ENCODE data around the gene SGCE.

The SGCE gene

DNA sequence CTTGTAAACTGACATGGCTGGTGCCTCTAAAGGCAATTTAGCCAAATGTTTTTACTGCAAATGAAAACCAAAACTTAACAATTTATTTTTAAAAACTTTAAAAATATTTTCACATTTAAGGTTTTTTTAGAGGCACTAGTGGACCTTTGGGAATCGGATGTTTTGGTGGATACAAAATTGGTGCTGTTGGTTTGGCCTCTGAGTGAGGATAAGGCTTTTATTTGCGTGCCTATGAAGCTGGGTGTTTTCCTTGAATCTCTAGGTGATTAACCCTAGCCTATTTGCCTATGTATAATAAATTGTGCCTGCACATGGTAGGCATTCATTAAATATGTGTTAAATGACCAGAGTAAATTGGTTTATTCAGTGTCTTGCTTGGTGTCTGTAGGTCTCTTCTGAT is 2.9 kb upstream of the SGCE start:
- no peak for DNase-seq

DNA sequence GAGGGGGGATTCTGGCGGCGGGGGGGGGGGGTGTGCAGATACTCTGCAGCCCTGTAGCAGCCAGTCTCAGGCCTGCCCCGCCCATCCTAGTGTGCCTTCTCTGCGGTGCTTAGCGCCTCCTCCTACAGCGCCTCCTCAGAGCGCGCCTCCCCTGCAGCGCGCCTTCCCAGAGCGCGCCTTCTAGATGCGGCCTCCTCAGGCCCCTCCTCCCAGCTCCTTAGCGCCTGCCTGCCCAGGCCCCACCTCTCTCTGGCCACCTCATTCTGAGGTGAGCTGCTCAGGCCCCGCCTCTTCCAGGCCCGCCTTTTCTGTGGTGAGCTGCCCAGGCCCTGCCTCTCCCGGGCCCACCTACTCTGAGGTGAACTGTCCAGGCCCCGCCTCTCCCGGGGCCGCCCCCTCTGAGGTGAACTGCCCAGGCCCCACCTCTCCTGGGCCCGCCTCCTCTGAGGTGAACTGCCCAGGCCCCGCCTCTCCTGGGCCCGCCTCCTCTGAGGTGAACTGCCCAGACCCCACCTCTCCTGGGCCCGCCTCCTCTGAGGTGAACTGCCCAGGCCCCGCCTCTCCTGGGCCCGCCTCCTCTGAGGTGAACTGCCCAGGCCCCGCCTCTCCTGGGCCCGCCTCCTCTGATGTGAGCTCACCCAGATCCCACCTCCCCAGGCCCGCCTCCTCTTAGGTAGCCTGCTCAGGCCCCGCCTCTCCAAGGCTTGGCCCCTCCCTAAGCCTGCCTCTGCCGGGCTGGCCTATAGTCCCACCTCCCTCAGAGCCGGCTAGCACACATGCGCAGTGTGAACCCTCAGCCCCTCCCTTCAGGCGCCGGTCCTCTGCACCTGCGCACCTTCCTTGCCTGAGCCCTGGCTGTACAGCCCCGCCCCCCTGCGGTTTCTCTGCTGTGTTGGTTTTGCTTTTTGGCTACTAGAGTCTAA is 2.1 kb upstream of the SGCE start:
- DNase-seq: peak; percentile 93

DNA sequence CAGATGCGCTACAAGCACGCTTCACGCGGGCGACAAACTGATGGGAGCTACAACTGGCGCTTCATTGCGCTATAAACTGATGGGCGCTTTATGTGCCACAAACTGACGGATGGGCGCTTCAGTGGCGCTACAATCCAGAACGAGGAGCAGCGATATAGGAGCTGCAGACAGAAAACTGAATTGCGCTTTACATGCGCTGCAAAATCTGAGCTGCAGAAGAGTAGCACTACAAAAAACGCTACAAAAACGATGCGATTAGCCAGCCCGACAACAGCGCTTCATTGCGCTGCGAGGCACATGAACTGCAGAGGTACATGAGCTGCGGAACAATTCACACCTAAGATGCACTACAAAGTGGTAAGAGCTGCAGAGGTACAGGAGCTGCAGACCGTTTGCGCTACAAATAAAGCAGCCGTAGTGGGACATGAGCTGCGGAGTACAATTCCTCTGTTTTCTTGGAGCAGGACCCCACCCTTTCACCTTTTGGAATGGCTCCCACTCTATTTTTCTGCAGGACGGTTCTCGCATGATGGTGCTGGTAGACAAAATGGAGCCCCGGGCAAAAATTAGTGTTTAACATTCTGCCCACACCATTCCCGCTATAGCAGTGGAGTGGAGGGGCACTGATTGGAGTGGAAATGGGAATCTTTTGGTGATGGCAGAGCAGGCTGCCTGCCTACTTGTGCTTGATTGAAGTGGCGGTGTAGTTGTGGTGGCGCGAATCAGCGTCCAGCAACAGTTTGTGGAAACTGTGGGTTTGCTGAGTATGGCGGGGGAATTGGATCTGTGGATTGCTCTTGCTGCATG is 1.2 kb upstream of the SGCE start:
- no peak for DNase-seq

DNA sequence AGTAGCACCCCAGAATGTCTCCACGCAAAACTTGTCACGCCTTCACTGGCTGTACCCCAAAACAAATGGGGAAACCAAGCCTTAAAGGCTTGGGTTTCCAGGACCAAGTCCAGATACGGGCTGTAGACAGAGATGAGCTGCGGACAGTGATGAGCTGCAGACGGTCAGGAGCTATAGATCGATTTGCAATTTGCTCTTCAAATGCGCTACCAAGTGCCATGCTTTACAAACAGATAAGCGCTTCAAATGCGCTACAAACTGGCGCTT is 658 bp upstream of the SGCE start:
- no peak for DNase-seq

DNA sequence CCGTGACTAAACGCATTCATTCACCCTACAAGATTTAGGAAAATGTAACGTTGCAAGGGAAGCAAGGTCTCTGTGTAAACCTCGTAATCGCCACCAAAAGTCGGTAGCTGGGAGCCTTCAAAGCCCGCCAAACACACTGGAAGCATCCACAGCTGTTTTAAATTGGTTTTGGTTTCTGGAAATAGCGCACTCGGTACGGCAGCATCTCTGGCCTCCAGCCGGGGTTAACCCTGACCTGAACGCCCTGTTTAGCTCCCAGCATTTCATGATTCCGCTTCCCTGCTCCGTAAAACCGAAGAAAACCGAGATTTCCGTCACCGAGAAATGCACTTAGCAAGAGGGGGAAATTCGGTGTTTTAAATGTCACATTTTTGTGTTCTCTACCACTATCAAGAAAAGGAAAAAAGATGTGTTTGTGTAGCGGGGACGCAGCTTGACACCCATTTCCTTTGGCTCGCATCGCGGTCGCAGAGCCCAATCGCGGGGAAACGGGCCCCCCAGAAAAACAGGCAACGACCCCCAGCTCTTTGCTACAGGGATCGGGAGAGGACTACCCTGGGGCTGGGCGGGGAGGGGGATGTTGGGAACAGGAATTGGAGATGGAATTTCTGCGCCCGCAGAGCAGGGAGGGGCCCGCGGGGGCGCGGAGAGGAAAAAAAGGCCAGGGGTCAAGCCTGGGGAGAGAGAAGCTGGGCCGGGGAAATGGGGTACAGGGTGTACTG is 646 bp downstream of the SGCE start:
- DNase-seq: peak; percentile 1

DNA sequence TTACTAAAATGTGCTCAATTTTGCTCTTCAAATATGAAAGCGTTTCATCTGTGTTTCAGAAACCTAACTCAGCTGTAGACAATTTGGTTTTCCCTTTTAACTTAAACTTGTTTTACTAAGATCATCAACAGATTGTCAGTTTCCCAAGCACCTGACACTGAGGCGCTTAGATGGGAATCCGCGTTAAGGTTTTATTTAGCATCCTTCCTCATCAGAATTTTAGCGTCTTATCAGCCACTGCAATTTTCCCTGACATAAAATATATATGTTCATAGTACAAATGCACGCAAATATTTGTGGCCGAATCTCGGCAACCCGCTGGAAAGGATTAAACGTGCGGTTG is 1.2 kb downstream of the SGCE start:
- DNase-seq: no peak

DNA sequence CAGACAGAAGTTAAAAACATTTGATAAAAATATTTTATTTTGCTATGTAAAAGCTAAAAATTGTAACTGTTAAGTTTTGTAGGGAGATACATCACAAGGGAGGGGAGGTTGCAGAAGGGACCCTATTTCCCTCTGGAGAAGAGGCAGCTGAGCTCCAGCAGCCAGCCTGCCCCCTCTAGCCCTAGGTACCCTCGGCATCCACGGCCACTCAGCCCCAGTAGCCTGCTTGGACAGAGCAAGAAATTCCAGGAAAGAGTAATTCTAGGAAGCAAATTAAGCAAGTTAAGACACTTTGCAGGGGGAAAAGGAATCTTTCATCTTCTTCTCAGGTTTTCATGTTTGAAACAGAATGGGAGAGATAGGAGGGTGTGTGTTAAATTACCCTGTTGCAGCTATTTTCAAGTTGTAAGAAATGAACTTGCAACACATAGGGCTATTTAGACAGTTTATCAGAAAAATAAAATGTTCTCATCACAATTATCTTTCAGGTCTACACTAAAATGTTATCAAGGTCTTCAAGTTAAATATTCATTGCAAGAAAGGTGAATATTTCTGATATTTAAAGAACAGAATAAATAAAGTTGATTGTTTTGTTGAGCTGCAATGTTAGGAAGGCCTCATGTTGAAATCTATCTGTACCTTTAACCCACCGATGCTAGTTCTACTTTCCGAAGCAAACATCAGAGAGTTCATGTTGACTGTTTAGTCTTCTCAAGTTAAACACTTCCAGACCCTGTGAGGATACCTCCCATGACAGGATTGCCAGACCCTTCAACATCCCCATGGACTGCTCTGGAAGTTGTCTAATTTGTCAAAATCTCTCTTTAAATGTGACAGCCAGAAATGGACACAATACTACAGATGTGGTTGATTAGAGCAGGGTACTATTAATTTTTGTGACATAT is 5.5 kb downstream of the SGCE start:
- no peak for DNase-seq

DNA sequence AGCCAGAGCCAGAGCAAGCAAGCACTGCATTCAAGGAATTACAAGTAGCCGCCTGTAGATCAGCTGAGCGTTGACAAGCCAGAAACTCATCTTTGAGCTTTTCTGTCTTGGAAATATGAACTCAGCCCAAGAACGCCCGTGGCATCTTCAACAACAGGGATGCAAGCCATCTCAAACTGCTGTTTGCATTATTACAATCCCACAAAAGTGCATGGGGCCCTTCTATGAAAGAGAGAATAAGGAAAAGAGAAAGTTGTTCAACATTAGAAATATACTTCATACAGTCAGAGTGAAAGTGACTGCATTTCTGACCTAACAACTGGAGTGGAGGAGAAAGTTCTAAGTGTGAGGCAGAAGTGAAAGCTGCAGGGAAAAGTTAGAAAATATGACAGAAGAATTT is 6.5 kb downstream of the SGCE start:
- peak; percentile 17 for DNase-seq

DNA sequence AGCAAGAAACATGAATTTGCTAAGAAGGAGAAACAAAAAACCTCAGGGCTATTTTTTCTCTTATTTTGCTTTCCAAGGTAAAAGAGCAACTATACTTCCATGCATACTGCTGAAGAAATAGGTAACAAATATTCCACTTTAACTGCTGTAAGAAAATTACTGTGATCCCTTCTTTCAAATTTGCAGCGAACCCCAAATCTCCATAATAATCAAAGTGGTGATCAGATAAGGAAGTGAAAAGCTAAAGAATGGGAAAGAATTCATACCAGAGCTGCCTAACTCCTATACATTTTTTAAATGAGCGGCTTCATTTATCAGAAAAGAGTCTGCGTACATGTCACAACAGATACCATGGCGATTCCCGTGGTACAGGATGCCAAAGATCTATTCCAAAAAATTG is 7.2 kb downstream of the SGCE start:
- no peak for DNase-seq

DNA sequence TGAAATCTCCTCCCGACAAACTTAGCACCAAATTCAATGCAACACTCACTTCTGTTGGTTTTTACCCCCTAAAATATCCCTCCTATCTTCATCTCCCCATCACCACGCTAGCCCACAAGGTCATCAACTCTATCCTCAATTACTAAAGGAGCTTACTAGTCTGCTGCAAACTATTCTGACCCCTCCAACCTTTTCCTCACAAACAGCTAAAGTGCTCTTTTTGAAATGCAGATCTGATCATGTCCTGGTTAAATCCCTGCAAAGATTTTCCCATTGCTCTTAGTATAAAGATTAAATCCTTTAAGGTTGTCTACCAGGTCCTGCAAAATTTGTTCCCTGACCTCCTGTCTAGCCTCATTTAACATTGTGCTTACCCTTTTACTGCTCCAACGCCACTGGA is 8.6 kb downstream of the SGCE start:
- no peak for DNase-seq

DNA sequence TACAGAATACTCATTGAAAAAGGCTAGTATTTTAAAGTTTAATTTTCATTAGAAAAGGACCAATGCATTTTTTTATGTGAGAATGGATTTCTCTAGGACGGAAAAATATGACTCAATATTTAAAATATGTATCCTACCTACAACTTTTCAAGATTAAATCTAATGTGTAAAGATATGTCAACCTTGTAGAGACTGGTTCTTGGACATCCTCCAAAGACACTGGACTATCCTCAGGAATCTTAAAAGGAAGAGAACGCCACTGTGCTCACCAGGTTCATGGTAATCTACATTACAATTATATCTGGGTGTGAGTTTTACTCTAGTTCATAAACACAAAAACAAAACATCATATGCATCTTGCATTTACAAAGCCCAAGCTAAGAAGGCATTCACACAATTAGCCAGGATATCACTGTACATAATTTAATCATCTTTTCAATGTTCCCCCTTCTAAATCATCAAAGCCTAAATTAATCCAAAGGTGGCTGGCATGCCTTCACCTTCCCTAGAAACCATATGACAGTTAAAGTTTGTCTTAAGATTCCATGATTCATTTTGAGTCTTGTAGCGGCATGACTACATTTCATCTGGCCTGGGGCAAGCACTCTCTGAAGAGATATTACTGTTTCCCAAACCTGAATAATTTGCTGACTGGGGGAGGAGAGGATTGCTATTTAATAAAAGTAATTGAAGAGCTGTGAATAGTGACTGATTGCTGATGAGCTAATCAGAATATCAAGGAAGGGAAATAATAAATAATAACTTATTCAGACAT is 12.0 kb downstream of the SGCE start:
- DNase-seq: no peak

DNA sequence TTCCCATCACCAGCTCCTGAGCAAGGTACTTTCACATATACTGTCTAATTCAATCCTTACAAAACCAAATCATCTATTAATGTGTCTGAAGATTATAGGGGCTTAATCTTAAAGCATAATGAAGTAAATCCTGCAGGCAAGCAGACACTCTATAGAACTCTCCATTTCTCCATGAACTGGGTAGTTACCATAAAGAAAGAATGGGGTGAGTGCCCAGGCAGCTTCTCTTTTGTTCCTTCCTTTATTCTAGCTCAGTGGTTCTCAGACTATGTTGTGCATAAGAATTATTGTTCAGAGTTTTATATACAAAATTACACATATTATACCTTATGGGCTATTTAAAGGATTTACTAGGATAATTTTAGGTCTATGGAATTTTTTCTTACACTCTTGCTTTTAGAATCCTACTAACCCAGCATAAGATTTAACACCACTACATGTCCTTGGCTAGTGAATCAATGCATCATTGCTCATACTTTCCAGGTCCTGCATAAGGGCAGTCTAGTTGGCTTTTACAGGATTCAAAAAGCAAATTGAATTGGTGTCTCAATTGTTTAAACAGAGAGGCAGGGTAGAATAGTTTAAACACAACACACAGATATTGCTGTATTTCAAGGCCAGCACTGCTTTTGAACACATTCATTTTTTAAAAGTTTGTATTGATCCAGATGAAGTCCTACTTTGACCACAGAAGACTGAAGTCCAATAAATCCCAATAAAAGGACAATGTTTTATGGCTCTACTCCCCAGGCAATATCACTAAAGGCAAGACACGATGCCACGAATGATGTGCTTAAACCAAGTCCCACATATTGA is 12.9 kb downstream of the SGCE start:
- no peak for DNase-seq

DNA sequence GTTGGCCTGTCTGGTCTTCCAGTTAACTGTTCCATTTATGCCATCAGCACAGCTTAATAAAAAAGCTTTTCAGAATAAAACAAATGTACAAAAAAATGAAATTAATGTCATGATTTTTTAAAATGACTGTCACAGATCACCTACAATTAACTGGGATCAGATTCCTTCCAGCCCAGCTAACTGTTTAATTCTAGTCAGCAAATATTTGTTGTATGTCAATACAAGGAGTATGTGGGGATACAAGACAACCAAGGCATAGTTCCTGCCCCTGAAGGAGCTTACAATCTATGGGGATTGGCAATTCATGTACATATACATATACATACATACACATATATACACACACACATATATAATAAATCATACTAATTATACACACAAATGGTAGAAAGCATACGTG is 16.5 kb downstream of the SGCE start:
- DNase-seq: no peak

DNA sequence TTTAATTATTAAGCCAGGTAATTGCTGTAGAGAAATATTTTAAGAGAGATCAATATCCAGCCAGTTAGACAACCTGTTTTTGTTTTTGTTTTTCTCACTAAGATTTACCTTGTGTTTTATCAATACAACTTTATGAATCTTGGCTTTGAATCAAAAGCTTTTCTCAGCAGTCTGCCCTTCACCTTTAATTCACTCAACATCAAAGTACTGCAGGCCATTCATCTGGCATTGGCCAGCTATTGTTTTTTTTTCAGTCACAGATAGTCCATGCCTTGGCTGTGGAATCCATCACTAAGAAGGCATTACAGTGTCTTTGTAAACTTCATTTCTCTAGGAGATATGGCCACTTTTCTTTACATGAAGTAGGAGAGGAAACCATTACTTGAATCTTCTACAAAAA is 20.2 kb downstream of the SGCE start:
- no peak for DNase-seq

DNA sequence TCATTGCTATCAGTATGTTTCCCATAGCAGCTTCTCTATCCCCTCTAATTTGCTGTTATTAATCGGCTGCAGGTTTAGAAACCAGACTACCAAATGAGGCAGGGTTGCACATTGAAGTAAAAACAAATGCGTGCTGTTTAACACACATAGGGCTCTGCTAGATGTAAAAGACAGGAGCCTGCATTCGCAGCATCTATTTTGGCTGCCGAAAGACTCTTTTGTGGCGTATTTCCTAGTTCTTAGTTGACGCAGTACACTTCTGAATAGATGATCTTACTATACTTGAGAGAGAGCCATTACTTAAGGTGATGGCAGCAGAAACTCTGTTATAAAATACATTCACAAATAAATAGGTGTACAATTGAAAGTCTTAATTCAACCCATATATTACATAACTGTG is 21.4 kb downstream of the SGCE start:
- no peak for DNase-seq

DNA sequence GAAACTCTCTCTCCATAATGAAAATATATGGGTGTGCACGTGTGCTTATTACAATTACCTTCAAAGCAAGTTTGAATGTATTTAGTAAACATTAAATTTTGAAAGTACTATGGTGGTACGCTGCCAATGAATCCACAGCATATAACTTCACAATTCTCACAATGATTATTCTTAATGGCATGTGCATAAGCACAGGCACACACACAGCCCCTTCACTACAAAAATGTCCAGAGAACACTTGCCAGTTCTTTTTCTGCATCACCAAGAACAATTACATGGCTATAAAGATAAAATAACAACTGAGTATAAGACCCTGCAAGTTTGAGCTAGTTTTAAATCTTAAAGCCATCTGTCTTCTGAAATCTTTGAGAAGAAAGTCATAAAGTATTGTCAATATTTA is 22.2 kb downstream of the SGCE start:
- no peak for DNase-seq

DNA sequence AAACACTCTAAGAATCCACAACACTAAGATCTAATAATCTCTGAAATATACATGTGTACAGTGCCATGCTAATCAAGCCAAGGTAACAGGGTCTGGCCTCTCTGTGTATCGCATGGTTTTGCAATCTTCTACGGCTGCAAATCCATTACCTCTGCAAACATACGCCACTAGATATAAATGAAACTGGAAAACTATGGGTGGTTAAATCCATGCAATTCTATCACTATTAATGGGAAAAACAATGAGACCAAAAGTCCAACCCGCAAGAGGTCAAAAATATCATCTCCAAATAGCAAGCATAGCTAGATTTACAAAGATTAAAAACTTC is 23.0 kb downstream of the SGCE start:
- DNase-seq: no peak

DNA sequence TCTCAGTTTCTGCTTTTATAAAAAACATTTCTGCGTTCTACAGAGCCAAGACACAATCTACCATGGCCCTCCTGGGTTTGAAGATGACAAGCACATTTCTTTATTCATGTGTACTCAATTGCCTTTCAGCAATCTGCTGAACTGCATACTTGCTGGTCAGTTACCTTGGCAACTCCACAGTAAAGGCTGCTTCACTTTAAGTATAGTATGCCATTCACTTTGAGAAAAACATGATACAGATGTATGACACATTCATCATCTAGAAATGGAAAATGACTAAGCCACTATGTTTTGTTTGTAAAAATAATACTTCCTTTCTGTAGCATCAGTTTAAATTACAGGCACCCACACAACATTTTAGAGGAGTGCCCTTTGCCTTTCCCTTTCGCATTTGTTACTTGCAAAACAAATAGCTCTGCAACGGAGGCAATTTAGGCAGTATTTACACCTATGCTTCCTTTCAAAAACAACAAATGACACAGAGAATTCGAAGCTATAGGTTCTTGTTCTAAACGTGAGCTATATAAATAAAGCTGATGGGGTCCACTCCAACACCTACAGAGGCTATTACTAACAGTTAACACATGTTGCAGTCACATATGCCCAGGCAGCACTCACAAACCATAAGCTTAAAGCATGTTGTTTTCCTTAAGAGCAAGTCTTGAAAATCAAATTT is 23.5 kb downstream of the SGCE start:
- DNase-seq: peak; percentile 10

DNA sequence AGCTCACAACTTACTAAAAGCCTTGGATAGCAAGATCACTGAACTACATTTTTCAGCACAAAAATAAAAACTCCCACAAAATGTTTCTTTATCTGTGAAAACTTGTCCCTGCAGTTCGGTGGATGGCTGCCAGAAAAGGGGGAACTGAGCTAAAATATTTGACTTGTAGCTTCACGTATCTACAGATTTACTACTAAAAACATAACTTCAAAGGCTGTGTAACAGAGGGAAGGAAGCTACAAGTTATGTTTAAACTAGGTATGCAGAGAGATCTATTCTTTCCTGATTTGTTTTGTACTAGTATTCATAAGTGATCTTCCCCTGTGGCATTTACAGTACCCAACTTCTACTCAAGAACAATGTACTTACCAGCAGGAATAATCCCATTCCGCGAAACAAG is 25.1 kb downstream of the SGCE start:
- no peak for DNase-seq

DNA sequence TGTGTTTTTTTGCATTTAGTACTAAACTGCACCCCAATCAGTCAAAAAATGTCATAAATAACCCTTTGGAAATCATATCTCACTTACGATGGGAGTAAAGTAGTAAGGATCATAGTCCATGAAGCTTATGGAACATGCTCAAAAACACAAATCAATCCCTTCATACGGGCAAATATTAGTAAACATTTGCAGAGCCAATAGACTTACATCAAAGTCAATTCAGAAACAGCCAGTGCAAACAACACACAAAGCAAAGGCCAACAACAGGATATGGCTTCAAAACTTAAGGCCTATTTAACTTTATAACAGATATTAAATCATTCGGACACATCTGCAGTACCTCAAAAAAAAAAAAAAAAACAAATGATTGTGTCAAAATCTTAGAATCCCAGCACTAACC is 32.1 kb downstream of the SGCE start:
- DNase-seq: no peak

DNA sequence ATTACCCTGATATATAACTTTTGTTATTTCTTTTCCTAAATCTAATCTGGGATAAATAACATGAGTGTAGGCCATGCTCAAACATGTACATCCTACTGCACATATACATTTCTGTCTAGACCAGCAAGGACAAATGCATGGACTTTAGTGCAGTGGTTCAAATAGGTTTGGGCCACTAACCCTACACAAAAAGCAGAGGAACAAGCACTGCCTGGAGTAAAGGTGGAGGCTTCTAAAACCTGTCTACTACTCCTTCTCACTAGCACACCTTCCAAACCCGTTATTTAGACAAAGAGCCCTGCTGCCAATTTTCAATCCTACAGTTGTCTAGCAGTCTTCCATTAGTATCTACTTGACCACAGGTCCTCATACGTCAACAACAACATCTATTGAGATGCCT is 34.8 kb downstream of the SGCE start:
- DNase-seq: no peak
